ENCODE data around the gene FAM72C.
A peak's percentile ranks its signal among the peaks of the same experiment; 100 is the strongest.
"Not testable (repeated sequence)": the region's sequence is repeated elsewhere in the genome, so short reads cannot be mapped to it uniquely, and the experiment has no call there.

Gene FAM72C

DNA sequence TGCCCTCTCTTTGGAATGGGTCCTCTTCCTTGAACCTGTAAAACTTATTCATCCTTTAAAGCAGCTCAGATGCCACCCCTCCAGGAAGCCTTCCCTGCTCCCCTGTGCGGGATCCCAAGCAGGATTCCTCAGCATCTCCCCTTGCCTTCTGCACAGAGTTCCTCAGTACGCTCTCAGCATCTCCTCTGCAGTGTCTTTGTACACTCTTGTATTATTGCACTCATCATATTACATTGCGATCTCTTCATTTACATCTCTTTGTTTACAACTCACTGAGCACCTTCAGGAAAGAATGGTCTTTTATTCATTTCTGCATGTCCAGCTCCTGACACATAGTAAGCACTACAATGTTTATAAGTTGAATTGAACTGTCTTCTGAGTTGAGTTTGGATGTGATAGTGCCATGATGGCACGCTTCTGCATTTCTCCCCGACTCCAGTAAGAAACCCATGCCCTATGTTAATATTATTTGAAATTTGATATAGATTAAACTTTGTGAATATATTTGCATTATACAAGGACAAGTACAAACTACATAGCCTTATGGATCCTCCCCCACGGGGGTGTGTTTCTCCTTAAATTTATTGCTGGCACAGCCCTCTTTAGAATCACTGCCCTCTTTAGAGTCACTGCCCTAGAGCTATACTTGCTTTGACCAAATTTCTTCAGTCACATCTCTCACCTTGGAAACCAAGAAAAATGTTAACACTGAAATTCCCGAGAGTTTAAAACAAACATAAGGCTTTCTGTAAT, 13.1 kb upstream of the FAM72C start:
- not testable (repeated sequence) for DNase-seq

DNA sequence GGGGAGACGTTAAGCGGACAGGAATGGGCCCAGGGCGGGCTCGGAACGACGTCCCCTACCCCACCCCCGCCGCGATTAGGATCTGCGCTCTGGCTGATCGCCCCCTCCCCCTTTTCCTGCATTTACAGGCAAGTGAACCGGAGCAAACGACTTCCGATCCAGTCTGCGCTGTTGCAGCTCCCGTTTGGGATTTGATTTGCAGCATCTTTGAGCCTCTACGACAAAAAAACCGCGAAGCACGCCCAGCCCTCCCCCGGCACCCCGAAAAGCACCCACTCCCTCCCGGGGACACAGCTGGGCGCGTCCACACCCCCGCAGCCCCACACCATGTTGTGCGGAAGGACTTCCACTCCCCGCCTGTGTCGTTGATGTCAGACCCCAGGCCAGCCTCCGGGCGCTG, 2.6 kb upstream of the FAM72C start:
- not testable (repeated sequence) for DNase-seq

DNA sequence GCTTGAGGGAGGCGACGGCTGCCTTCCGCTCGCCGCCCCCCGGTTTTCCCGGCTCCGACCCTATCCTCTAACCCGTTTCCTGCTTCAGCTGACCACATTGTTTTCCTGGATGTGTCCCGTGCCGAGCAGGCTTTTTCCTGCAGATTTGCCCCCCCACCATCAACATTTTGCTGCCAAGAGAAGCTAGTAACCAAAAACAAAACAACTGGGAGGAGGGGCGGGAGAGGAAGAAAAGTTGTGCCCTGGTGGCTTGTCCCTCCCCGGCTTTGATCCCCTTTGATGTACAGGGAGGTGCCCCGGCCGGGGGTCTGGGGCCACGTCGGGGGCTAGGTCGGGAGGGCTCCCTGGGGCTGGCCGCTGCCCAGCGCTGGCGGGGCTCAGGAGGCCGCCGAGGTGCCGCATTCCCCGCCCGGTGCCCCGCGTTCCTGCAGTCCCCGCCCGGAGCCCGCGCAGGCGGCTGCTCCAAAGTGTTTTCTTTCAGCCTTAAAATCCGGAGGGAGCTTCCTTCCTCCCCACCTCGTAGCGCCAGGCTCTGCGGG, 2.2 kb upstream of the FAM72C start:
- DNase-seq, result not testable (repeated sequence)

DNA sequence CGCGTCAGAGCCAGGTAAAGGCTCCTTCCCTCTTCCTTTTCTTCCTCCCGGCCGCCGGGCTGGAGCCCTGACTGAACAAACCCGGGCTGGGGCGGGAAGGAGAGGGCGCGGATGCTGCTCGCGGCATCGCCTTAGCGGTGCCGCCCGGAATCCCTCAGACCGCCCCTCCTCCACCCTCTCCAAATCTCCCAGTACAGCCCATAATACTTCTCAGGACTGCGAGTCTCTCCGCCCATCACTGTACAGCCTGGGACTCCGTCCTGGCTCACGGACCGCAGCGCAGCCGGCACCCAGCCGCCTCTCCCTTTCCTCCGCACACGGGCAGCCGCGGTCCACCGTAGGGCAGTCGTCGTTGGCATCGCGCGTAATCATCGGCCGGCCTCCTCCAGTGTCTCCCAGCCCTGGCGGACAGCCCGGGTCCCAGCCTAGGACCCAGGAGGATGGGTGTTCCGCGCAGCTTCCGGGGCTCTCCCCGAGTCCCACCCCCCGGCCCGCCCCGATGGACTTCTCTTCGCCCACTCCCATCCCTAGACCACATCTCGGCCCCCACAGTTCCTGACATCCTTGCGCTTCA, 1.1 kb upstream of the FAM72C start:
- DNase-seq, result not testable (repeated sequence)

- DNase-seq, result not testable (repeated sequence)
These were observed 5.9 kb downstream of the FAM72C start for GRCh38 chr1:143965860-143966259.

DNA sequence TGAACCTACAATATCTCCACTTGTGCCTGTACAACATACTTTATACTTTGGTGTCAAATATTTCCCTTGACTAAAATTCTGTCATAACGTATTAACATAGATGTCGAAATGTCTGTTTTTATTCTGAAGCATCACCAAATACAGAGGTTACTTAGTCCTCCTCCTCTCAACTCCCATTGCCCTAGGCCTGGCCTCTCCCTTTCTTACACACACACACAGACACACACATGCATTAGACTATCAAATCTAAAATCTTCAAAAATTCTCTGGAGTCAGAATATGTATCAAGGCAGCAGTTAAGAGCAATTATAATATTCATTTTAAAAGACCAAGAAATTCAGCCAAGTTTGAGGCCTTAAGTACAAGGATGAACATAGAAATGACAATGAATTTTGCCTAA, 7.5 kb downstream of the FAM72C start:
- DNase-seq, result not testable (repeated sequence)

GRCh38 chr1:143955930-143956329, 15.9 kb downstream of the FAM72C start:
- not testable (repeated sequence) for DNase-seq

DNA sequence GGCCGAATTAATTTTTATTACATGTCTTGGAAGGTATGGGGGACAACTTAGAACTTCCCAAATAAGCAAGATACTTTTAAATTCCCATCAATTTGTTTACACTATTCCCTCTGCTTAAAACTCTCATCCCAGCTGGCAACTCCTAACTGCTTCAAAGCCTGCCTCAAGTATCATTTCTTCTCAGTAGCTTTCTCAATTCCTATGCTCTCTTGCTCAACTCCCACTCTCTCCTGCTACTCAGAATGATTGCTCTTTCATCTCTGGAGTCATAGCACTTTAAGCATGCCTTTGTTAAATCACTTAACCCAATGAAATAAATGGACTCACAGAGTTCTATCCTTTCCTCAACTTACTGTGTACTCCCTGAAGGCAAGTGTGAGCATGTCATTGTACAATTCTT, 18.9 kb downstream of the FAM72C start:
- DNase-seq, result not testable (repeated sequence)

- not testable (repeated sequence) for DNase-seq
These were observed 20.0 kb downstream of the FAM72C start for GRCh38 chr1:143951485-143952391.

- DNase-seq, result not testable (repeated sequence)
These were observed 24.0 kb downstream of the FAM72C start for GRCh38 chr1:143947749-143948148.

GRCh38 chr1:143945253-143945652, 26.5 kb downstream of the FAM72C start:
- DNase-seq, result not testable (repeated sequence)

GRCh38 chr1:143944576-143945240, 27.1 kb downstream of the FAM72C start:
- not testable (repeated sequence) for DNase-seq

DNA sequence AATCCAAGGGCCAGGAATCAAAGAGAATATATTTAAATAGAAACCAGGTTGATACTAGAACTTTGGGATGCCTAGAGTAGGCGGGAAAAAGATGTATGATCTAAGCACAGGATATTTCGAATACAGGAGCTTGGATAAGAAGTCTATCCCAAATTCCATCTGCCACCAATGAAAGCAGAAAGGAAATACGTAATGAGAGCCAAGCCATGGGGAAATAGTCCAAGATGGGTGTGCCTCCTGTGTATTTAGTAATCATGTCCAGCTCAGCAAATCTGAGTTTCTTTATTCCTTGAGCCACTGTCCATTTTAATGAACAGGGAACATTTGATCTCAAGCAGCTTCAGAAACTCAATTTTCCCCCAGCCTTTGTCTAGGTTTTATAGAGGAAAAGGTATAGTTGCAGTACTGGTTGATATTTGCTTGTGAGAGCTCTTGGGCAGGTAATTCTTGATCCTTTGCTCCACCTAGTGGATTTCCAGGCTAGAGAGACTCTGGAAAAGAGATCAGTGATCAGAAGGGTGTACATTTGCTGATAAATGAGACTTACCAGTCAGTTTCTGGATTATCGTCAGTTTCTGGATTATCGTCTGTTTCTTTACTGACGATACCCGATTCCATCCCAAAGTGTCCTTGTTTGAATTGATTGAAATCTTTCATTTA, 28.3 kb downstream of the FAM72C start:
- DNase-seq, result not testable (repeated sequence)

- not testable (repeated sequence) for DNase-seq
These were observed 29.4 kb downstream of the FAM72C start for GRCh38 chr1:143942238-143942860.

DNA sequence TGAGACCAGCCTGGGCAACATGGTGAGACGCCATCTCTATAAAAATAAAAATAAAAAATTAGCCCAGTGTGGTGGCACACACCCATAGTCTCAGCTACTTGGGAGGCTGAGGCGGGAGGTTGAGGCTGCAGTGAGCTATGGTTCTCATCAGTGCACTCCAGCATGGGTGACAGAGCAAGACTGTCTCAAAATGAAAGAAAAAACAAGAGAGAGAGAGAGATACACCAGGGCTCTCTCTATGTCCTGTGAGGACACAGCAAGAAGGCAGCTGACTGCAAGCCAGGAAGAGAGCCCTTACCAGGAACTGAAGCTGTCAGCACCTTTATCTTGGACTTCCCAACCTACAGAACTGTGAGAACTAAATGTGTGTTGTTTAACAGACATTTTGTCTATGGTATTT, 32.1 kb downstream of the FAM72C start:
- DNase-seq, result not testable (repeated sequence)

DNA sequence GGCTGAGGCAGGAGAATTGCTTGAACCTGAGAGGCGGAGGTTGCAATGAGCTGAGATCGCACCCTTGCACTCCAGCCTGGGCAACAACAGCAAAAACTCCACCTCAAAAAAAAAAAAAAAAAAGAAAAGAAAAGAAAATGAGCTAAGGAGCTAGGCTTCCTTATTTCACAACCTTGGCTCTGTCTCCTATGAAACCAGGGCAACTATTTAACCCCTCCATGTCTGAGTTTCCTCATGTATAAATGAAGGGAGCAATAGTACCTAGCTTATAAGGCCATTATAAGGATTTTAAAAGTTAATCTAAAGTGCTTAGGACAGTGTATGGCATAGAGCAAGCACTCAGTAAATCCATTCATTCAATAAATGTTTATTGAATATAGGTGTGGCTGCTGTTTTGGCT, 32.9 kb downstream of the FAM72C start:
- not testable (repeated sequence) for DNase-seq

DNA sequence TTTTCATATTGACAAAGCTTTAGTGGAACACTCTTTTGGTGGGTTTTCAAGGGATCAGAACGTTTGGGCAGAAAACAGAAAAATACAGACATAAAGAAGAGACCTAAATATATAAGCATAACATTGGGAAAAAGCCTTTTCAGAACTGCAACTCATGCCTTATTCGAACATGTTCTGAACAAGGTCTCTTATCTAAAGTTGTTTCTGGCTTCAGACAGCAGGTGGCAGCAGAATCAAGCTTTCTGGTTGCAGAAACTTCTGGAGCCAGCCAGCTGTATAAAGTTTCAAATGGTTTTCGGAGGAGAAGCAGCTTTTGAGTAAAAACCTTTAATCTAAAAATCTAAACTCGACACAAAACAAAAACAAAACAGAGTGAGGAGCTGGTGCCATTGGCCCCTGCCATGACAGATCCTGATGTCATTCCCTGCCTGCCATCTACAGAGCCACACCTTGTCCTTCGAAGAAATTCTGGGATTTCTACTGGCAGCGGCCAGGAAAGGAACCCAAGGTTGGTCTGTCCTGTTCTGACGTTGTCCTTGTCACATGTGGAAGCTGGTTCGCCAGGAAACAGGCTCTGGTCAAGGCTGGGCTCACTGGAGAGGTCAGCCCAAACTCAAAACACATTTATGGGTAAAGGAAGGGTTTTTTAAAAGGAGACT, 35.2 kb downstream of the FAM72C start:
- DNase-seq, result peak; percentile 34

GRCh38 chr1:143919127-143919526, 52.7 kb downstream of the FAM72C start:
- DNase-seq, result not testable (repeated sequence)

DNA sequence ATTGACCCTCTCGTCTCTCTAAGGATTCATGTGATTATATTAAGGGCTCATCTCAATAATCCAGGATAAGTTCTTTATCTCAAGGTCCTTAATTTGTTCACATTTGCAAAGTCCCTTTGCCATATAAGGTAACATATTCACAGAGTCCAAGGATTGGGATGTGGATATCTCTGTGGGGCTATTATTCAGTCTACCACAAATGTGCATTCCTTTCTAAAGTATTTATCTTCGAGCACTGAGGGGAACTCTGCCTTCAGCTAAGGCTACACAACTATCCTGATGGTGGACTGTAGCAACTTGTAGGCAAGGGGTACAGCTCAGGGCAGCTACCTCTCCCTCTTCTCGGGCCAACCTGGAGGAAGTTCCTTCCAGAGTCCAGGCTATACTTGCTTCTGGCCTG, 53.2 kb downstream of the FAM72C start:
- DNase-seq, result not testable (repeated sequence)

GRCh38 chr1:143913705-143914104, 58.1 kb downstream of the FAM72C start:
- DNase-seq, result not testable (repeated sequence)

All from activated CD4-positive, alpha-beta T cell treated with anti-CD3 and anti-CD28 coated beads, Interleukin-10, Interleukin-2, amounts not matched to agents 100 ng/mL and 50 ng/mL, durations not matched to agents 16 hours and 8 hours (primary cell).